Measurements from ENCODE around the gene SLC22A13.
"Not testable (repeated sequence)": the region's sequence is repeated elsewhere in the genome, so short reads cannot be mapped to it uniquely, and the experiment has no call there.

The SLC22A13 gene

DNA sequence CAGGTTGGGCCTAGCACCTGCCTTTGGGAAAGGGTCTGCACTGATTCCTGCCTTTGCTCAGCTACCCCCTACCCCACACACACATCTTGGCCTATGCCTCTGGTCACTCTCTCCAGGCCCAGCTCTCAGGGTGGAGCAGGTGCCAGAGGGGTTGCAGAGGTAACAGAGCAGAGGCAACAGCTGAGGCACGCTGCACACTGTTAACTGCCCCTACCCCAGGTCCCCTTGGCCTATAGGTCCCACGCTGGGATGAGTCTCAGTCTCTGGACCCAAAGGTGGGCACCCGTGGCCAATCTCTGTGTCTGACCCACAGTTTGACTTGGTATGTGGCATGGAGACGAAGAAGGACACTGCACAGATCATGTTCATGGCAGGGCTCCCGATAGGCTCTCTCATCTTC is 41.3 kb downstream of the SLC22A13 start:
- DNase-seq, result no peak

DNA sequence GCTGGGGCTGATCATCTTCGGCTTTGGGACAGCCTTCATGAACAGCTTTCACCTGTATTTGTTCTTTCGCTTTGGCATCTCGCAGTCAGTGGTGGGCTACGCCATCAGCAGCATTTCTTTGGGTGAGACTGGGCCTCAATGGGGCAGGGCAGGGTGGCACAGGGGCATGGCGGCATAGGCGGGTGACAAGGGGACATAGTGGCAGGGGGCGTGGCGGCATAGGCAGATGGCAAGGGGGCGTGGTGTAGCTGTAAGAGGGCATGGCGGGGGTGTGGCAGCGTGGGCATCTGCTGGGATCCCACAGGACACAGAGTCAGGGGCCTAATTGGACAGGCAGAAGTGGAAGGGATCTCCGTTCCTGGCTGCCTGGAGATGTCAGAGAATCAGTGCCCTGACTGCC is 42.0 kb downstream of the SLC22A13 start:
- DNase-seq, result no peak

DNA sequence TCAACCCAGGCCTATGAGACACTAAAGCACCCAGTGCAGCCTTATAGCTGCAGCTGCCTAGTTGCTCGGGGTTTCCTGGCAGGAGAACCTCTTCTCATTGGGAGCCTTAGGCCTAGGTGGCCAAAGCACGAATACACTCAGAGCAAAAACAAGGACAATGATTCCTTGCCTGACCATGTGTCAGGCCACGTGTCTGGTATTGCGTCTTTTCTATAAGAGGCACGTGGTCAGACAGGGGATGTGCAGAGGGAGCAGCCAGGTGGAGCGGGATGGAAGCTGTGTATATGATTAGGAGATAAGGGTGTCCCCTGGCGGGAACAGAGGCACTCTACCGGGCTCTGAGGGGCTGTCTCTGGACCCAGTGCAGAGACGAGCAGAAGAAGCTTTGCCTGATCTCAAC is 42.8 kb downstream of the SLC22A13 start:
- DNase-seq, result no peak

DNA sequence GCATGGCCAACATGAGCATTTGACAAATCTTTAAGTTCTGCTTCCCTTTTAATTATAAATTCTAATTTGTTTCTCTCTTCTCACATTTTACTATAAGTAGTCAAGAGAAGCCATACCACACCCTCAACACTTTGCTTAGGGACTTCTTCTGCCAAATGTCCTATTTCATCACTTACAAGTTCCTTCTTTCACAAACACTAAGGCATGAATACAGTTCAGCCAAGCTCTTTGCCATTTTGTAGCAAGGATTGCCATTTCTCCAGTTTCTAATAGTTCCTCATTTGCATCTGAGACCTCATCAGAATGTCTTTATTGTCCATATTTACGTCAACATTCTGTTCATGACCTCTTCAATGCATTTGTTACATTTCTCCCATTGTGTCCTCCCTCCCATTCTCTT is 45.9 kb downstream of the SLC22A13 start:
- no peak for DNase-seq

DNA sequence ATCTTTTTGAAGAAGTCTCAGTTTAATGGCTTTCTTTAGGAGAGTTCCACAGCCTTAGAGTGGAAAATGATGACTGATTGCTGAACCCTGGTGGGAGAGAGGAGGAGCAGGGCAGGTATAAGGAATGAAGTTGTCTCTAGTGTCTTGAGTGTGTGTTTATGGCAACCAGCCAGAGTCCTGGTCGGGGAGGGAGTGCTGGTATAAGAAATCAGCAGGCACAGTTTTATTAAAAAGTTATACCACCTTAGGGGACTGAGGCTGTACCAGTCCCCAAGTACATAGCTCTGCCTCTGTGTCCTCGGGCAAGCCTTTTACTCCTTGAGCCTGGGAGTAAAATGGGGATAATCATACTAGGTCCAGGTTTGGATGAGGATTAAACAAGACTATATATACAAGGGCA is 46.3 kb downstream of the SLC22A13 start:
- no peak for DNase-seq

GRCh38 chr3:38312356-38312755 is 46.7 kb downstream of the SLC22A13 start:
- no peak for DNase-seq

- no peak for DNase-seq
These were observed 47.7 kb downstream of the SLC22A13 start for GRCh38 chr3:38313263-38313662.

DNA sequence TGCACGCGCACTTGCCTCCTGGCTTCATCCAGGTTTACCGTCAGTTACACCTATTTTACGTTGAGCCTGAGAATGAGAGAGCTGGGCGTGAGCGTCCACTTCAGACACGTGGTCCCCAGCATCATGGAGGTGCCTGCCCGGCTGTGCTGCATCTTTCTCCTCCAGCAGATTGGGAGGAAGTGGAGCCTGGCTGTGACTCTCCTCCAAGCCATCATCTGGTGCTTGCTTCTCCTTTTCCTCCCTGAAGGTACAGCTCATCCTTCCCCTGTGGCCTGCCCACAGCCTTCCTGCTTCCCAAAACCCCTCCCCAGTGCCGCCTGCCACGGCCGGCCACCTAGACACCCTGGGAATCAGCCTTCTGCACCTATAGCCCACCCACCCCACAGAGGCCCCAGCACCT is 48.1 kb downstream of the SLC22A13 start:
- no peak for DNase-seq

- no peak for DNase-seq
These were observed 48.6 kb downstream of the SLC22A13 start for GRCh38 chr3:38314112-38314763.

DNA sequence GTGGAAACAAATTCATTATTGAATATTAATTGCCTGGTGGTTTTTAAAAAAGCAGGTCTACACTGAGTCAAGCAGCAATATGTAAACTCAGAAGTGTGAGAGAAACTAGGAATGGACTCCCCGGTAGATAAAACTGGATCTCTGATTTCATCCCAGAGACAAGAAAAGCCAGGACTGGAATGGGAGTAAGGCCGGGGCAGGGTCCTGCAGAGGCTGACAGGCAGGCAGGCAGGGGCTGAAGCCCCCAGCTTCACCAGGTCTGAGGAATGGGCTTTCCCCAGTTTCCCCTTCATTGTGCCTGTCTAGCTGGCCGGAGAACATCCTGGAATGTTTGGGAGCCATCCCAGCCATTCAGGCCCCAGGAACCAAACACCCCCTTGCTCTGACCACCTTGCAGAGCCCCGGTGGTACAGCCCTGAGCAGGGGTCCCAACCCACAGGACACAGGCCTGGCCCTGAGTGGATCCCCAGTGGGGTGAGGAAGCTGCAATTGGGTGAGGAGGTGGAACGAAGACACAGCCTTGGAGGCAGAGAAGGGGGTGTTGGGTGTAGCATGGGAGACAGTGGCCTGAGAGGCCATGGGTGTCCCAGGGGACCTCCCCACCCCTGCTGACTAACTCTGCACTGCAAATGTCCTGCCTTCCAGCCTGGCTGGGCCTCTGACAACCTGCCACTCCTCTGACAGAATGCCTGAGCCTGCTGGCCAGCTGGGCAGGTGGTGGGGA is 49.3 kb downstream of the SLC22A13 start:
- DNase-seq, result no peak

DNA sequence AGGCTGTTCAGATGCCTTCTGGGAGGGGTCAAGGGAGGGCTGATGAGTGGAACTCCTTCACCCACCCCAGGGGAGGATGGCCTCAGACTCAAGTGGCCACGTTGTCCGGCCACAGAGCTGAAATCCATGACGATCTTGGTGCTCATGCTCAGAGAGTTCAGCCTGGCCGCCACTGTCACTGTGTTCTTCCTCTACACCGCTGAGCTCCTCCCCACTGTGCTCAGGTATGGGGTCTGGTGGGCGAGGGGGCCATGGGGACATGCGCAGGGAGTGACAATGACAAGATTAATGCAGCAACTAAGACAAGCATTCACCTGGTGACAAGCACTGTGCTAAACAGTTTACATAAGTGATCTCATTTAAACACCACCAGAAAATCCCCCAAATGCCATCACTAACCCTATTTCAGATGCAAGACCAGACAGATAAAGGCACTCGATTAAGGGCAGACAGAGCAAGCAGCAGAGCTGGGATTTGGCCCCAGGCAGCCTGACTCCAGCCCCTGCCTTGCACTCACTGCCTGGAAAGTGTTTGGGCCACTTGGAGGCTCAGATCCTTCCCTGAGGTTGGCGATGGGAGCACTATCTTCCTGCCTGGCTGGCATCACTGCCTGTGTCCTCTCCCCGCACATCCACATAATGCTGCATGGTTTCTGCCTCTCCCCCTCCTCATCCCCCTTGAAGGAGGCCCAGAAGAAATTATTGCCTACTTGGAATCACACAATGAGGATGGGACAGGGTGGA is 50.0 kb downstream of the SLC22A13 start:
- no peak for DNase-seq

DNA sequence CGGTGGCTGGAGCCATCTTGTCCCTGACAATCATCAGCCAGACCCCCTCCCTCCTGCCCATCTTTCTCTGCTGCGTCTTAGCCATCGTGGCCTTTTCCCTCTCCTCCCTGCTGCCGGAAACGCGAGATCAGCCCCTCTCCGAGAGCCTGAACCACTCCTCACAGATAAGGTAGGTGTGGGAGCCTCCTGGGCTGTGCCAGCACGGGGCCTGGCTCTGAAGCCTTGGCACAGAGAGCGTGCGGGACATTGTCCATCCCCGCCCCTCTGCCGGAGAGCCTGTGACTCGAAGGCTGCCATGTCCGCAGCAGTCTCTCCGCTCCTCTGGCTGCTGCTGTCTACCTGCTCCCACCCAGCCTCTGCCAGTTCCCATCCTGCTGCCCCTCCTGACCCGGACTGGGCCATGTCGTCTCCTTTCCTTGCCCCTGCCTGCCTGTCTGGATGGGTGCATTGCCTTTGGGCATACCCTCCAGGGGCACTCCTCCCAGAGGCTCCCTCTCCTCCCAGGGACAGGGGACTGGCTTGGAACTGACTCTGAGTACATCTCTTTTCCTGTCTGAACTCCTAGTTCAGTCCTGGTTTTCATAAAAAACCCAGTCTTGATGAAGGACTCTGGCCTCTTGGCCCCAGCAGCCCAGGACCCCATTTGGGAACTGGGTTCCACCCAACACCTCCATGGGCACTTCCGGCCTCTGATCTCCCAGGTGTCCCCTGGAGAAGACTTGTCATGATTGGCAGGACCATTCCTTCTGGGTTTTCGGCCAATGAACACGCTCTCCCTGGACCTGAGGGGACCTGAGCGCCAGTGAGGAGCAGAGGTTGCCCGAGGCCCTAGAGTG is 51.0 kb downstream of the SLC22A13 start:
- DNase-seq, result no peak

DNA sequence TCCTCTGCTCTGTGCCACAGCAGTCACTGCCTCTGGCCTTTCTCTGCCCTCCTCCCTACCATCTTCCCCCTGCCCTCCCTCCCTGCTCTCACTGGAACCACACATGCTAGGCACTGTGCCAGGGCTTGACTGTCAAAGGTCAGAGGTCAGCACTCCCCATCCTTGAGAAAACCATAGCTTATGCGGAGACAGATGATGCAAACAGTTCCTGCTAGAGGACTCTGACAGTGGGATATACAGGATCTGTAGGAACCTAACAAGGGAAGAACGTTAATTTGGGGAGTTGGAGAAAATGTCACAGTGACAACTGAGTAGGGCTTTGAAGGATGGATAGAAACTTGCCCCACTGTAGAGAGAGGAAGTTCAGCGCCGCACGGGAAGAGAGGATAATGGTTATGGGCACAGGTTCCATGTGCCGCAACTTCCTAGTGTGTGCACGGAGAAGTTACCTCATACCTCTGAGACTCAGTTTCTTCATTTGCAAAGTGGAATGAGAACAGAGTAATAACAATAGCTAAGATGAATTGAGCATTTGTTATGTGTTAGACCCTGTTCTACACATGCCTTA is 51.7 kb downstream of the SLC22A13 start:
- DNase-seq, result no peak

DNA sequence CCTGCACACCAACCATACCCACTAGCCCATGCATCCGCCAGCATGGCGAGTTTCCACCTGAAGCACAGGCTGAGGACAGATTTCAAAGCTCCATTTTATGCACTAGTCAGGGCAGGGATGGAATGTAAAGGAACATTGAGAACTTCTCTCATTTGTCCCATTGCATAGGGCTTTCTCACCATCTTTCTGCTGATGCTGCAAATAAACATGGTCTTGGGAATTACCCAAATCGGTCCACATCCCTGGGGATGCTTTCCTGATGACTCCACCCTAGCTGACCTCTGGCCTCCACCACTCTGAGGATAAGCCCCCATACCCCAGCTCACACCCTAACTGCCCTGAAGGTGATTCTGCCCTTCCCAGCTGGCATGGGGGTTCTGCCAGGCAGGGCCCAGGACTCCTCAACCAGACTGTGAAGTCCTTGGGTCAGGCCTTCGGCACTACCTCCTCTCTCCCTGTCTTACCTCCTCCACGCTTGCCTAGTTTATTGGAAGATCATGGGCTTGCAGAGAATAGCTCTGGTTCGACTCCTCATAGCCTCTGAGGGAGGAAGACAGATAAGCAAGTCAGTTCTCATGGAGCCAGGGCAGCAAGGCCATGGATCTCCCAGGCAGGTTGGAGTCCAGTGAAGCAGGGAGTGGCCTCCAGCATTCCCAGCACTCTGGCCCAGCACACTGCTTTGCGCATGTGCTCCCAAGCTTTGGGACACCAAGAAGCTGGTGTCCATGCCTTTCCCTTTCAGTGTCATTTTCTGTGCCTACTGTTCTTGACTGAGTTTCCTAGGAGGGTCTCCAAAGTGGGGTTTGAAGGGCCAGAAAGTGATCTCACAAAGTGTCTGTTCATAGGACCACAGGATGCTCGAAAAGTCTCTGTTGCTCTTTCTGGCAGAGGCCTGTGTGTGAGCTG is 53.4 kb downstream of the SLC22A13 start:
- DNase-seq, result no peak

- not testable (repeated sequence) for DNase-seq
These were observed 55.0 kb downstream of the SLC22A13 start for GRCh38 chr3:38320638-38321037.

DNA sequence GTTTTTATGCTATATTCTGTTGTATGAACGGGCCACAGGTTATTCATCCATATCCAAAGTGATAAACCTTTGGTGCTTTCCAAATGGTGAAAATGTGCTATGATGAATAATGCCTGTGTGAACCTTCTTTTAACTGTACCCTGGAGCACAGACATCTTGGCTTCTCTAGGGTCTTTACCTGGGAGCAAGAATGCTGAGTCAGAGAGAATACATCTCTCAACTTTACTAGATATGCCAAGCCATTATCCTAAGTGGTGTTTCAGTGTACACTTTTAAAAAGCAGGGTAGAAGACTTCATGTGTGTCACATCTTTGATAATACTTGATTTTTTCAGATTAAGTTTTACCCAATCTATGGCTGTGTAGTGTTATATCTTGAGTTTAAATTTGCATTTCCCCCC is 57.4 kb downstream of the SLC22A13 start:
- no peak for DNase-seq

GRCh38 chr3:38325256-38325655 is 59.6 kb downstream of the SLC22A13 start:
- DNase-seq, result no peak

DNA sequence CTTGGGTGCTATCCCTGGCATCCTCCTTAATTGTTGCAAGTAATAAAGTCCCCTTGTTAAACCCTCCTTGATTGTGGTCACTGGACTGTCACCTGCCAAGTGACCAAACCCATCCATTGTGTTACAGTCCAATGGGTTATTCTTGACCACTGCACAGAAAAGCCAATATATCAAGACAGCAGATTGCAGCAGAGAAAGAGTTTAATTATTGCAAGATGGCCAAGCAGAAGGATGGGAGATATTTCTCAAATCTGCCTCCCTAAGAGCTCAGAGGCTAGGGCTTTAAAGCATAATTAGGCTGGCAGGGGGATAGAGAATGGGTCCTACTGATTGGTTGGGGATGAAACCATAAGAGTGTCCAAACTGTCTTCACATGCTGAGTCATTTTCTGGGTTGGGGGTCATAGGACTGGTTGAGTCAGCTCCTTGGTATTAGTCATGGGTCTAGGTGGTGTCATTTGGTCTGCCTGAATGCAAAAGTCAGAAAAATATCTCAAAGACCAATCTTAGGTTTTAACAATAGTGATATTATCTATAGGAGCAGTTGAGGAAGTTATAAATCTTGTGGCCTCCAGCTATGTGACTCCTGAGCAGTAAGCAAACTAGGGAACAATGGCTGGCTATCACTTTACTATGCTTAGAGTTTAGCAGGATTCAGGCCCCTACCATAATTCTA is 61.9 kb downstream of the SLC22A13 start:
- no peak for DNase-seq

All from NCI-H510A treated with DMSO at 0.1 percent for 48 hours (cell line).